Measurements from ENCODE around the gene HEYL.

DNA sequence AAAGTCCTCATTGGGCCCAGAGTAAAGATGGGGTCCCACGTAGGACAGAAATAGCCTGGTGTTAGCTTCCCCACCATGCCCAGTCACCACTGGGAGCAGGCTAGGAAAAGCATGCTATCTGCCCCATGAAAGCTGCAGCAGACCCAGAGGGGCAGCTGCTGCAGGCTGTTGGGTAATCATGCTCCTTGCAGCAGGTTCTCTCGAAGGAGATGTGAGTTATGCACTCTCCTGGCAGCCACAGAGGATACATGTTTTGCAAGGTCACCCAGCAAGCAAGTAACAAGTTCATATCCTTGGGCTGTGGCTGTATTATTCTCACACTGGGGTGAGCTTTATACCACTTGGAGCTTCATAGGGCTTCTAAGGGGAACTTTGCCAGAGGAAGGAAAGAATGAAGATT is 9.1 kb upstream of the HEYL start:
- TF ChIP-seq, protein P1, sequence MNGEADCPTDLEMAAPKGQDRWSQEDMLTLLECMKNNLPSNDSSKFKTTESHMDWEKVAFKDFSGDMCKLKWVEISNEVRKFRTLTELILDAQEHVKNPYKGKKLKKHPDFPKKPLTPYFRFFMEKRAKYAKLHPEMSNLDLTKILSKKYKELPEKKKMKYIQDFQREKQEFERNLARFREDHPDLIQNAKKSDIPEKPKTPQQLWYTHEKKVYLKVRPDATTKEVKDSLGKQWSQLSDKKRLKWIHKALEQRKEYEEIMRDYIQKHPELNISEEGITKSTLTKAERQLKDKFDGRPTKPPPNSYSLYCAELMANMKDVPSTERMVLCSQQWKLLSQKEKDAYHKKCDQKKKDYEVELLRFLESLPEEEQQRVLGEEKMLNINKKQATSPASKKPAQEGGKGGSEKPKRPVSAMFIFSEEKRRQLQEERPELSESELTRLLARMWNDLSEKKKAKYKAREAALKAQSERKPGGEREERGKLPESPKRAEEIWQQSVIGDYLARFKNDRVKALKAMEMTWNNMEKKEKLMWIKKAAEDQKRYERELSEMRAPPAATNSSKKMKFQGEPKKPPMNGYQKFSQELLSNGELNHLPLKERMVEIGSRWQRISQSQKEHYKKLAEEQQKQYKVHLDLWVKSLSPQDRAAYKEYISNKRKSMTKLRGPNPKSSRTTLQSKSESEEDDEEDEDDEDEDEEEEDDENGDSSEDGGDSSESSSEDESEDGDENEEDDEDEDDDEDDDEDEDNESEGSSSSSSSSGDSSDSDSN (IDR thresholded peaks at IDR 0.05; ENCODE audit: borderline replicate concordance in 1 of 2, low read depth in 2 of 2, low read length in 2 of 2), result no peak
- TF ChIP-seq POLR2A (conservative IDR thresholded peaks at IDR 0.05) (no peak), ZNF644 (tag; IDR thresholded peaks at IDR 0.05; ENCODE audit: low read depth) (no peak), SRF (CRISPR knock-in tag; IDR thresholded peaks at IDR 0.05) (no peak), SIRT6 (IDR thresholded peaks at IDR 0.05; ENCODE audit: low read depth, low read length) (no peak), ESRRA (IDR thresholded peaks at IDR 0.05; ENCODE audit: borderline replicate concordance, low read depth) (no peak), FOXJ3 (CRISPR knock-in tag; IDR thresholded peaks at IDR 0.05) (no peak)
- TF ChIP-seq, protein P2, sequence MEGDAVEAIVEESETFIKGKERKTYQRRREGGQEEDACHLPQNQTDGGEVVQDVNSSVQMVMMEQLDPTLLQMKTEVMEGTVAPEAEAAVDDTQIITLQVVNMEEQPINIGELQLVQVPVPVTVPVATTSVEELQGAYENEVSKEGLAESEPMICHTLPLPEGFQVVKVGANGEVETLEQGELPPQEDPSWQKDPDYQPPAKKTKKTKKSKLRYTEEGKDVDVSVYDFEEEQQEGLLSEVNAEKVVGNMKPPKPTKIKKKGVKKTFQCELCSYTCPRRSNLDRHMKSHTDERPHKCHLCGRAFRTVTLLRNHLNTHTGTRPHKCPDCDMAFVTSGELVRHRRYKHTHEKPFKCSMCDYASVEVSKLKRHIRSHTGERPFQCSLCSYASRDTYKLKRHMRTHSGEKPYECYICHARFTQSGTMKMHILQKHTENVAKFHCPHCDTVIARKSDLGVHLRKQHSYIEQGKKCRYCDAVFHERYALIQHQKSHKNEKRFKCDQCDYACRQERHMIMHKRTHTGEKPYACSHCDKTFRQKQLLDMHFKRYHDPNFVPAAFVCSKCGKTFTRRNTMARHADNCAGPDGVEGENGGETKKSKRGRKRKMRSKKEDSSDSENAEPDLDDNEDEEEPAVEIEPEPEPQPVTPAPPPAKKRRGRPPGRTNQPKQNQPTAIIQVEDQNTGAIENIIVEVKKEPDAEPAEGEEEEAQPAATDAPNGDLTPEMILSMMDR (IDR thresholded peaks at IDR 0.05 in 2 of 3, conservative IDR thresholded peaks at IDR 0.05 in 1 of 3; ENCODE audit: insufficient read depth in 2 of 3, low read depth in 1 of 3, low read length in 3 of 3), result no peak
- TF ChIP-seq, protein P3, sequence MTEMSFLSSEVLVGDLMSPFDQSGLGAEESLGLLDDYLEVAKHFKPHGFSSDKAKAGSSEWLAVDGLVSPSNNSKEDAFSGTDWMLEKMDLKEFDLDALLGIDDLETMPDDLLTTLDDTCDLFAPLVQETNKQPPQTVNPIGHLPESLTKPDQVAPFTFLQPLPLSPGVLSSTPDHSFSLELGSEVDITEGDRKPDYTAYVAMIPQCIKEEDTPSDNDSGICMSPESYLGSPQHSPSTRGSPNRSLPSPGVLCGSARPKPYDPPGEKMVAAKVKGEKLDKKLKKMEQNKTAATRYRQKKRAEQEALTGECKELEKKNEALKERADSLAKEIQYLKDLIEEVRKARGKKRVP (CRISPR knock-in tag; IDR thresholded peaks at IDR 0.05), result no peak
- TF ChIP-seq, protein P4, sequence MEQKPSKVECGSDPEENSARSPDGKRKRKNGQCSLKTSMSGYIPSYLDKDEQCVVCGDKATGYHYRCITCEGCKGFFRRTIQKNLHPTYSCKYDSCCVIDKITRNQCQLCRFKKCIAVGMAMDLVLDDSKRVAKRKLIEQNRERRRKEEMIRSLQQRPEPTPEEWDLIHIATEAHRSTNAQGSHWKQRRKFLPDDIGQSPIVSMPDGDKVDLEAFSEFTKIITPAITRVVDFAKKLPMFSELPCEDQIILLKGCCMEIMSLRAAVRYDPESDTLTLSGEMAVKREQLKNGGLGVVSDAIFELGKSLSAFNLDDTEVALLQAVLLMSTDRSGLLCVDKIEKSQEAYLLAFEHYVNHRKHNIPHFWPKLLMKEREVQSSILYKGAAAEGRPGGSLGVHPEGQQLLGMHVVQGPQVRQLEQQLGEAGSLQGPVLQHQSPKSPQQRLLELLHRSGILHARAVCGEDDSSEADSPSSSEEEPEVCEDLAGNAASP (IDR thresholded peaks at IDR 0.05), result no peak

Data from K562 (cell line).